GM10266 (cell line): ENCODE data around the gene LRRC53.

Experiments
- DNase-seq: peaks from one replicate; pipeline ENCODE4 v3.0.0; 2012; ENCODE audit errors: extremely low spot score
- TF ChIP-seq, protein P1 (sequence below): IDR thresholded peaks from 2 replicates; pipeline ENCODE4 v1.5.1; 2012; ENCODE audit warnings: mild to moderate bottlenecking, low read depth; ENCODE audit not compliant: control insufficient read depth, insufficient read depth; ENCODE audit errors: missing control alignments

The LRRC53 gene

DNA sequence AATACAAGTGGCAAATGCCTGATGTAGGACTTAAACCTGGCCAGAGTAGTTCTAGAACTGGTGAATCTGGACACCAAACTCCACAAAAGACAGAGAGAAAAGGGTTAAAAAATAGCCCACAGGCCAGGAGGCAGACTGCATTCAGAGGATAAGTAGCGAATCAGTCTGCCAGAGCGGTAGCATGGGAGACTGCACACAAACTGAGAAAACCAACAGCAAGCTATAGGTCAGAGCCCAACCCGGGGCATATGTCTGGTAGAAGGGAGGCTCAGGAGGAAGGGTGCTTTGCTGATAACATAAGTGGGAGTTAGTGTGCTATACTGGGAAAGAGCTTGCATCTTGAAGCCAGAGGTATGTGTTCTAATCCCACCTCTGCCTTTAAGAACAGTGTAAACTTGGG is 4.0 kb downstream of the LRRC53 start:
- DNase-seq: no peak
- TF ChIP-seq, protein P1, sequence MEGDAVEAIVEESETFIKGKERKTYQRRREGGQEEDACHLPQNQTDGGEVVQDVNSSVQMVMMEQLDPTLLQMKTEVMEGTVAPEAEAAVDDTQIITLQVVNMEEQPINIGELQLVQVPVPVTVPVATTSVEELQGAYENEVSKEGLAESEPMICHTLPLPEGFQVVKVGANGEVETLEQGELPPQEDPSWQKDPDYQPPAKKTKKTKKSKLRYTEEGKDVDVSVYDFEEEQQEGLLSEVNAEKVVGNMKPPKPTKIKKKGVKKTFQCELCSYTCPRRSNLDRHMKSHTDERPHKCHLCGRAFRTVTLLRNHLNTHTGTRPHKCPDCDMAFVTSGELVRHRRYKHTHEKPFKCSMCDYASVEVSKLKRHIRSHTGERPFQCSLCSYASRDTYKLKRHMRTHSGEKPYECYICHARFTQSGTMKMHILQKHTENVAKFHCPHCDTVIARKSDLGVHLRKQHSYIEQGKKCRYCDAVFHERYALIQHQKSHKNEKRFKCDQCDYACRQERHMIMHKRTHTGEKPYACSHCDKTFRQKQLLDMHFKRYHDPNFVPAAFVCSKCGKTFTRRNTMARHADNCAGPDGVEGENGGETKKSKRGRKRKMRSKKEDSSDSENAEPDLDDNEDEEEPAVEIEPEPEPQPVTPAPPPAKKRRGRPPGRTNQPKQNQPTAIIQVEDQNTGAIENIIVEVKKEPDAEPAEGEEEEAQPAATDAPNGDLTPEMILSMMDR: no peak

DNA sequence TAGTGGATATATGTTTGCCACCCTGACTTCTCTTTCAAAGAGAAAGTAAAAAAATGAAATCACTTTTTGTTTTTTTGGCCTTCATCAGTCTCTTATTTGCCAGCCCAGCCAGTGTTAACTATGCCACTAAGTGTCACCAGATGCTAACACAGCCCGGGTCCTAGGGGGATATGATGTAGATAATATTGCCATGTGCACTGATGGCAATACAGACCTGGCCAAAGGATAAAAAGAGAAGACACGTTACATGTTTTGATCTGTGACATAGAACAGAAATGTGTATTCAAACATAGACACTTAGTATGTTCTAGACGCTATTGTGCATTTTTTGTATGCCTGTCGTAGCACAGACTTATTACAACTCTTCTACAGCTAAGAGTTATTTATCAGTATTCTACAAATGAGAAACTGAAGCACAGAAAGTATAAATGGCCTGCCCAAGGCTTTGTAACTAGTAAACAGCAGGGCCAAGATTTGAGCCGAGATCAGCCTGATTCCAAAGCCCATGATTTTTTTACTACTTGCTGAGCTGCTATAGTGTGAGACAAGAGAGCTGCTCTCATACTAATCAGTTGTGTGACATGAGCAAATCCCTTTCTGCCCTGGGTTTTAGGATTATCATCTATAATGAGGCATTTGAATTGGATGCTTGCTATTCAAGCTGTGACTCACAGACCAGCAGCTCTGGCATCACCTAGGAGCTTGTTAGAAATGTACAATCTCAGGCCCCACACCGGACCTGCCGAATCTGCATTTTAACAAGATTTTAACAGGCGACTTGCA is 6.3 kb downstream of the LRRC53 start:
- TF ChIP-seq, protein P1: no peak
- no peak for DNase-seq

- TF ChIP-seq, protein P1: no peak
- no peak for DNase-seq
Observed at GRCh38 chr1:74504933-74505512, 7.4 kb downstream of the LRRC53 start.

DNA sequence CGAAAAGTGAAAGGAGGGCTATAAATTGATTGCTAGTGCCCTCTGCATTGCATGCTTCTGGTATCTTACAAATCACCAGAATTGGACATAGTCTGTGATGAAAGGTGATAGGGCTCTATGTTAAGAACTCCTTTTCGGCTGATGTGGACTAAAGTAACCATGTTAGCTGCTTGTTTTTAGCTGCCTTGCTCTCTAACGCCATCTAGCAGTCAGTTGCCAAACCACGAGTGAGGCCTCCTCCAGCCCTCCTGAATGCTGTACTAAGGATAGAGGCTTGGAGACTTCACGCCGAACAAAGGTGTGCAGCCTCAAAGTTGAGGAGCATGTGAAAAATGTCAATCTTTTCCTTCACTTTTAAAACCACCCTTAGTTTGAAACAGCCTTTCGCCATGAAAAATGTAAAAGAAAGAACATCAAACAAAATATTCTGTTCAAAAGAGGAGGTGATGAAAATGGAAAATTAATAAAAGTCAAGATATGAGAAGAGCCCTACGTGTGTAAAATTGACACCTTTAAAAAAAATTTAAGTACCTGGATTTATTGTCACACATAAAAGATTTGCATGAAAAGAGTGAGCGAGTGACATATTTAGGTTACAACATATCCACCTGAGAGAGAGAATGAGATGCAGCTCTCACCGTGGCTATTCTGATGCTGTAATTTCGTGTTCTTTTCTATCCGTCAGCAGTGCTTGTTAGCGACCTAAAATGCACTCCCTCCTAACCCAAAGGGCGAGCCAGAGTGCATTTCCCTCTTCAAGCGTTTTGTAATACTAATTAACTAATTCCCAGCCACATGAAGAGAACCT is 8.1 kb downstream of the LRRC53 start:
- DNase-seq: peak; percentile 29
- TF ChIP-seq, protein P1: peak; percentile 82

DNA sequence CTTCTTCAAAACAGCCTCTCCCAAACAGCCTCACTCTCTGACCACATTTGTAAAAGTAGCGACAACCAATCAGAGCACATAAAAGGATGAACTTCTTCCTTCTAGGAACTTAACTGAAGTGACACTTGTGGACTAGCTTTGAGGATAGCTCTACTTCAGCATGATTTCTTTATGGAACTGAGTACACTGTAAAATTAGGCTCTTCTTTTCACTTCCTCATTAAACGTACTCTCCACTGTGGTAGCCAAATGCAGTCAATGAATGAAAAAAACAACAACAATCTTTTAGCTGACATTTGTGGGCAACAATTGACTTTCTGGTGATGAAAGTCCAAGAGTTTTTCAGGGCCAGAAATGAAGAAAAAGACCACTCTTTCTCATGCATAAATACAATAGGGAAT is 9.6 kb downstream of the LRRC53 start:
- TF ChIP-seq, protein P1: no peak
- DNase-seq: no peak

- TF ChIP-seq, protein P1: no peak
- no peak for DNase-seq
Observed at GRCh38 chr1:74502432-74502831, 10.0 kb downstream of the LRRC53 start.
